GM19463 (cell line): ENCODE data around the gene SLC7A10.

Source experiments
- ATAC-seq: cut with Tn5 transposase; IDR thresholded peaks from one replicate; pipeline ENCODE4 v1.9.1; 2021; ENCODE audit warnings: mild to moderate bottlenecking, moderate library complexity; ENCODE audit not compliant: unreplicated experiment

The SLC7A10 gene

GRCh38 chr19:33255781-33256180 is 30.1 kb upstream of the SLC7A10 start:
- no peak for ATAC-seq

- ATAC-seq: no peak
Observed at GRCh38 chr19:33254245-33254824, 28.7 kb upstream of the SLC7A10 start.

- no peak for ATAC-seq
Observed at GRCh38 chr19:33252971-33253370, 27.3 kb upstream of the SLC7A10 start.

DNA sequence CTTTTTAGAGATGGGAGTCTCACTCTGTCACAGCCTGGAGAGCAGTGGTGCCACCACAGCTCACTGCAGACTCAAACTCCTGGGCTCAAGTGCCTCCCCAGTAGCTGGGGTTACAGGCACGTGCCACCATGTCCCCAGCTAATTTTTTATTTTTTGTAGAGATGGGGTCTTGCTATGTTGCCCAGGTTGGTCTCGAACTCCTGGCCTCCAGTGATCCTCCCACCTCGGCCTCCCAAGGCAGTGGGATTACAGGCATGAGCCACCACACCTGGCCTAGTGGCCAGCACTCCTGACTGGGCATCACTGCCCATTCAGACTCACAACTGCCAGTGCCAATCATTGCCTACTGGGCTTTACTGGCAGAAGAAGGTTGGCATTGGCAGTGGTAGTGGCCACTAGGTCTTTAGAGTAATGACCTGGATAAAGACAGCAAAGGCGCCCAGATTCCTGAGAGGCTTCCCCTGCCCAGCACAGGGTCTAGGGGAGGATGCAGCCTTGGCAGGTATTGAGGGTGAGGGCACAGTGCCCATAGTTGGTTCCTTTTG is 26.8 kb upstream of the SLC7A10 start:
- no peak for ATAC-seq

GRCh38 chr19:33251526-33252090 is 26.0 kb upstream of the SLC7A10 start:
- ATAC-seq: no peak

GRCh38 chr19:33251076-33251475 is 25.4 kb upstream of the SLC7A10 start:
- ATAC-seq: no peak

- no peak for ATAC-seq
Observed at GRCh38 chr19:33250500-33250899, 24.9 kb upstream of the SLC7A10 start.

GRCh38 chr19:33249740-33250366 is 24.2 kb upstream of the SLC7A10 start:
- no peak for ATAC-seq

- ATAC-seq: no peak
Observed at GRCh38 chr19:33248954-33249613, 23.4 kb upstream of the SLC7A10 start.

GRCh38 chr19:33248553-33248953 is 22.9 kb upstream of the SLC7A10 start:
- ATAC-seq: no peak

GRCh38 chr19:33248104-33248503 is 22.5 kb upstream of the SLC7A10 start:
- no peak for ATAC-seq

DNA sequence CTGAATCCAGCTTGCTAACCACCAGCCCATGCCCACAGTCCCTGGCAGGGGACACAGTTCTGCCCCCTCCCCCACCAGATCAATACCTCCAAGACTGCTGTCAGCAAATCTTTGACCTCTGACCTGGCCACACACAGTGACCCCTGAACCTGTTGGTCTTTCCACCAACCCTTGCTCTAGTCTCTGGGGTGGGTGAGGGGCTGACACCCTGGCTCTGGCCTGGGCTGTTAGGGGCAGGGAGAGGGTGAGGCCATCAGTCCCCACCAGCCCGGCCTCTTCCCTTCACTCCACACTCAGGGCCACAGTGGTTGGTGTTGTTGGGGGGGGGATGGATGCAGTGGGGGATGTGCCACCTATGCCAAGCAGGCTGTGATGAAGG is 21.8 kb upstream of the SLC7A10 start:
- no peak for ATAC-seq

DNA sequence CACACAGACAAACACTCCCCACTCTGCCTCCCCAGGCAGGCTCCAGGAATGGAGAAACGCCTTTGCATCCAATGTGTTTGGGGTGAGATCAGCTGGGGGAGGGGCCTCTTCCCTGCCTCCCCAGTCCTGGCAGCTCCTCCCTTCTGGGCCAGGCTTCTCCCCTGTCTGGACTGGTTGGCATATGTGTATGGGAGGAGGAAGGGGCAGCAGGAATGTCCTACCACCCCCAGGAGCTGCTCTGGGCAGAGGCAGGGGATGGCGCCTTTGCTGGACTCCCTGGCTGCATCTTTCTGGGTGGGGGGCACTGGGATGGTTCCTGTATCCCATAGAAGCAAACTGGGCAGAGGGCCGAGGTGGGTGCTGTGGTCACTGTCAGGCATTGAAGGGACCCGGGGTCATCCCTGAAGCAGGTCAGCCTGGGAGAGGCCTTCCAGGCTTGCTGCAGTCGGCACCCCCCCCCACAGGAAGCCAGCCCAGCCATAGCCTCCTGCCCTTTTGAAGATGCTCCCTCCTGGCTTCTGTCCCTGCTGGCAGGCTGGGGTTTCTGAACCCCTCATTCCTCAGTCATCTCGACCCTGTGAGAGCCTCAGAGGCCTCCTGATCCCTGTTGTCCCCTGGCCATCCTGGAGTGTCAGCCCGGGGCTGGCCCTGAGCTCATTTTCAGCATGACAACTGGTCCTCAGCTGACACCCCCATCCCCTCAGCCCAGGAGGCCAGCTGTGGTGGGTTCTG is 21.2 kb upstream of the SLC7A10 start:
- no peak for ATAC-seq

GRCh38 chr19:33245948-33246708 is 20.5 kb upstream of the SLC7A10 start:
- no peak for ATAC-seq

DNA sequence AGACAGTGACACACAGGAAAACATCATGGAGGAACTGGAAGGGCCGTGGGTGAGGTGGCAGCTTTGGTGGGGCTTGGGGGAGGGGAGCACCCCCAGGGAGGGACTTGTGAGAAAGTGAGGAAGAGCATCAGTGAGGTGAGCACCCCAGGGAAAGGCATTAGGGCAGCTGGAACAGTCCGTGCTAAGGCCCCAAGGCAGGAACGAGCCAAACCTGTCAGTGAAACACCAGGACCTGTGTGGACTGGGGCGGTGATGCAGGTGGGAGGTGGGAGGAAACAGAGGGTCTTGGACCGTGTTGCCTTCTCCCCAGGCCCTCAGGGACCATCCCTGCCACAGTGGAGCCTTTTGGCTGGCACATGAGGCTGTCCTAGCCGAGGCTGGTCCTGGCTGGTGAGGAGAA is 17.3 kb upstream of the SLC7A10 start:
- no peak for ATAC-seq

- ATAC-seq: no peak
Observed at GRCh38 chr19:33242131-33242530, 16.5 kb upstream of the SLC7A10 start.

GRCh38 chr19:33241530-33242101 is 16.0 kb upstream of the SLC7A10 start:
- ATAC-seq: no peak

GRCh38 chr19:33241091-33241529 is 15.5 kb upstream of the SLC7A10 start:
- no peak for ATAC-seq

DNA sequence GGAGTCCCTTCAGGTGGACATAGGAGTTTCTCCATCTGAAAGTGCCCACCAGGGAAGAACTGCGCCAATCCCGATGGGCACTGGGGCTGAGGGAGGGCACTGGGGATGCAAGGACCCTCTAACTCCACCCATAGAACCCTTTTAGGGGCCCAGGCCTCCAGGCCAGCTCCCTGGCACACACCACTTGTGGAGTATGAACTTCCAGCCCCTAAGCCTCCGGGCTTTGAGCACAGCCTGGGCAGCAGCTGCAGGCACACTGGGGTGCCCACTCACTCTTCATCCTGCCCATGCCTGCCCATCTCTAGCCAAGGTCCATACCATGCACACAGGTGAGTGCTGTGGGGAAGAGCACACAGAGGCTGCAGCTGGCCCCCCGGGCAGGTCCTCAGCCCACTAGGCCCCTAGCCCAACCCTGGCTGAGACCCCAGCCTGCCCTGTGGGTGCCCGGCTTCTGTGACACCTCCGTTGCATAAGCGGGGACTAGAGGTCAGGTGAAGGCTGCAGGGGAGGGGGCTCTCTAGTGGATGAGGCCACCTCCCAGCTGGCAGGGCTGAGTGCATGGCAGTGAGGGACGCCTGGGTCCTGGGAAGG is 14.6 kb upstream of the SLC7A10 start:
- ATAC-seq: no peak
